K562 (cell line): ENCODE data around the gene WDR35.

Experiments
- EZH2 ChIP-seq: IDR thresholded peaks from 2 replicates; pipeline ENCODE4 v1.6.1; 2012; ENCODE audit warnings: low read depth, mild to moderate bottlenecking, inconsistent platforms, low read length, borderline replicate concordance
- GATA2 ChIP-seq: sonication (generic); formaldehyde crosslinking; IDR thresholded peaks from 2 replicates; pipeline ENCODE4 v1.4.0; 2020; ENCODE audit warnings: mild to moderate bottlenecking, missing genetic modification reagents
- MAX ChIP-seq: sonication (generic); formaldehyde crosslinking; IDR thresholded peaks from 2 replicates; pipeline ENCODE4 v1.9.0; 2022; ENCODE audit warnings: mild to moderate bottlenecking, missing genetic modification reagents
- MAZ ChIP-seq, 2 experiments: fragments of 450-650 bp in 1 of 2; sonication (generic) in 1 of 2; formaldehyde crosslinking; IDR thresholded peaks in 1 of 2; conservative IDR thresholded peaks in 1 of 2; 2 replicates each; pipeline versions ENCODE4 v1.4.0 to v1.5.0; 2020; ENCODE audit warnings: mild to moderate bottlenecking in 1 of 2, missing genetic modification reagents in 1 of 2
- PTBP1 ChIP-seq: fragments of 200-400 bp; formaldehyde crosslinking; IDR thresholded peaks from 2 replicates; pipeline ENCODE4 v1.6.1; 2017; ENCODE audit warnings: low read depth, low read length
- YBX1 ChIP-seq: fragments of 450-650 bp; IDR thresholded peaks from 2 replicates; pipeline ENCODE4 v1.7.1; 2016; ENCODE audit warnings: mild to moderate bottlenecking
- ZNF592 ChIP-seq: fragments of 450-650 bp; IDR thresholded peaks from 2 replicates; pipeline ENCODE4 v1.6.1; 2017; ENCODE audit warnings: antibody characterized with exemption, mild to moderate bottlenecking
- TF ChIP-seq, protein P1 (sequence below): sonication (generic); formaldehyde crosslinking; IDR thresholded peaks from 2 replicates; pipeline ENCODE4 v1.9.0; 2022; ENCODE audit warnings: mild to moderate bottlenecking, missing genetic modification reagents

DNA sequence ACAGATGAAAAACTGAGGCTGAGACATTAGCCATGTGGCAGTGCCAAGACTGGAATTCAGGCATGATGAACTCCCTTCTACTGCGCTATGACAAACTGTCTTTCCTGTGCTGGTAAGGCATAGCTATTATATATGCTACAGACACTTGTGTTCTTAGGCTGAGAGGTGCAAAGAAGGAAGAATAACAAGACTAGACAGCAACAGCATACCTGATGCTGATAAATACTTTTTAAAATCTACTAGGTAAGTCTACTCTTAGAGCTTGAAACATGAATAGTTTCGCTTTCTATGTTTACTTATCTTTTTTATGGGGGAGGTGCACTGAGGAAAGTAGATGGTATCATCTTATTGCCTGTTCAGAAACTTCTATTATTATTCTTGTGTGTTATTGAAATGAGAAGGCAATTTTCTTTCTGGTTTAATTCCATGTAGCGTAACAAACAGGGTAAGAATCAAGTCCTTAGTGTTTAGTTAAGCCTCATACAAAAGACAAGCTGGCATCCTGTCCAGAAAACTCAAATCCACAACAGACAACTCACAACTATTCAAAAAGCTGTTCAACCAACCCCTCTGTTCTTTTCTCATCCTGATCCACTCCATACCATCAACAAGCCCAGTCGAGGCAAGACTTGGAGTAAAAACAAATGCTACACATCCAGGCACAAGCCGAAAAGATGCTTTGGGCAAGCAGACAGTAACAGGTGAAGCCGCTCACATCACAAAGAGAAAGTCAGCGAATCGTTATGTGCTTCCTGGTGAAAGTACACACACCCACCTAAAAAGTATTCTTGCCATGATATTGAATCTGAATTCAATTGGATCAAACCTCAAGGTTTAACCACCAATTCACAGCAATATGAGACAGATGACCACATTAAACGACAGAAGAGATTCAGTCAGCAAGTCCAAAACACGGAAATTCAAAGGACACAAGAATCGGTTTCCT lies 89.6 kb downstream of the WDR35 start:
- TF ChIP-seq MAZ (CRISPR knock-in tag; conservative IDR thresholded peaks at IDR 0.05 in 1 of 2, IDR thresholded peaks at IDR 0.05 in 1 of 2) (no peak), EZH2 (no peak), ZNF592 (no peak), PTBP1 (no peak), GATA2 (CRISPR knock-in tag) (no peak), MAX (CRISPR knock-in tag) (no peak), YBX1 (no peak)
- TF ChIP-seq, protein P1, sequence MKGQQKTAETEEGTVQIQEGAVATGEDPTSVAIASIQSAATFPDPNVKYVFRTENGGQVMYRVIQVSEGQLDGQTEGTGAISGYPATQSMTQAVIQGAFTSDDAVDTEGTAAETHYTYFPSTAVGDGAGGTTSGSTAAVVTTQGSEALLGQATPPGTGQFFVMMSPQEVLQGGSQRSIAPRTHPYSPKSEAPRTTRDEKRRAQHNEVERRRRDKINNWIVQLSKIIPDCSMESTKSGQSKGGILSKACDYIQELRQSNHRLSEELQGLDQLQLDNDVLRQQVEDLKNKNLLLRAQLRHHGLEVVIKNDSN (CRISPR knock-in tag): no peak
